HepG2 (cell line): ENCODE data around the gene COX4I2. TPM values are rescaled to one million over a fixed set of nuclear protein-coding genes. Genes with fewer than 3 reads are reported as not detected.

ENCODE experiments used
- HMGA1 ChIP-seq: sonication (generic); formaldehyde crosslinking; conservative IDR thresholded peaks from 2 replicates; pipeline ENCODE4 v1.4.0; 2020; ENCODE audit warnings: missing genetic modification reagents
- HOXA9 ChIP-seq: sonication (generic); formaldehyde crosslinking; IDR thresholded peaks from 2 replicates; pipeline ENCODE4 v1.8.1; 2022; ENCODE audit warnings: missing genetic modification reagents, mild to moderate bottlenecking, moderate library complexity, borderline replicate concordance
- MYC ChIP-seq: sonication (generic); formaldehyde crosslinking; IDR thresholded peaks from 2 replicates; pipeline ENCODE4 v1.9.0; 2021; ENCODE audit warnings: missing genetic modification reagents, borderline replicate concordance
- PATZ1 ChIP-seq: sonication (generic); formaldehyde crosslinking; IDR thresholded peaks from 2 replicates; pipeline ENCODE4 v1.4.0; 2020; ENCODE audit warnings: missing genetic modification reagents
- PRDM15 ChIP-seq: sonication (generic); formaldehyde crosslinking; IDR thresholded peaks from 2 replicates; pipeline ENCODE4 v1.4.0; 2020; ENCODE audit warnings: missing genetic modification reagents
- REL ChIP-seq: sonication (generic); formaldehyde crosslinking; conservative IDR thresholded peaks from 2 replicates; pipeline ENCODE4 v1.8.0; 2022; ENCODE audit warnings: mild to moderate bottlenecking, missing genetic modification reagents, moderate library complexity
- STAT5B ChIP-seq: sonication (generic); formaldehyde crosslinking; IDR thresholded peaks from 2 replicates; pipeline ENCODE4 v1.4.0; 2020; ENCODE audit warnings: missing genetic modification reagents
- TMF1 ChIP-seq: sonication (generic); formaldehyde crosslinking; IDR thresholded peaks from 2 replicates; pipeline ENCODE4 v1.8.1; 2022; ENCODE audit warnings: low read depth, missing genetic modification reagents
- ZFP41 ChIP-seq: sonication (generic); formaldehyde crosslinking; IDR thresholded peaks from 2 replicates; pipeline ENCODE4 v1.4.0; 2020; ENCODE audit warnings: mild to moderate bottlenecking, missing genetic modification reagents, borderline replicate concordance
- ZNF260 ChIP-seq: sonication (generic); formaldehyde crosslinking; IDR thresholded peaks from 2 replicates; pipeline ENCODE4 v1.4.0; 2020; ENCODE audit warnings: missing genetic modification reagents, low read depth, mild to moderate bottlenecking, borderline replicate concordance
- ZNF281 ChIP-seq: sonication (generic); formaldehyde crosslinking; IDR thresholded peaks from 2 replicates; pipeline ENCODE4 v1.4.0; 2020; ENCODE audit warnings: missing genetic modification reagents, borderline replicate concordance
- ZNF564 ChIP-seq: sonication (generic); formaldehyde crosslinking; IDR thresholded peaks from 2 replicates; pipeline ENCODE4 v1.8.1; 2023; ENCODE audit warnings: mild to moderate bottlenecking, missing genetic modification reagents
- ZNF761 ChIP-seq: sonication (generic); formaldehyde crosslinking; conservative IDR thresholded peaks from 2 replicates; pipeline ENCODE4 v1.4.0; 2020; ENCODE audit warnings: mild to moderate bottlenecking, missing genetic modification reagents
- ZNF800 ChIP-seq: sonication (generic); formaldehyde crosslinking; IDR thresholded peaks from 2 replicates; pipeline ENCODE4 v1.4.0; 2020; ENCODE audit warnings: missing genetic modification reagents
- ZNF839 ChIP-seq: sonication (generic); formaldehyde crosslinking; IDR thresholded peaks from 2 replicates; pipeline ENCODE4 v1.4.0; 2020; ENCODE audit warnings: missing genetic modification reagents, mild to moderate bottlenecking, borderline replicate concordance
- polyA plus RNA-seq, 8 experiments: library from polyadenylated mRNA; depleted of rRNA in 3 of 8; stranded (reverse) in 7 of 8; unstranded in 1 of 8; fragments of >200 nt; fragmentation: Illumina TruSeq in 4 of 8; extraction: Trizol in 4 of 8; gene quantifications; 2 replicates each; pipeline versions ENCODE4 v1.2.1 to v1.2.3, GENCODE V29; 2011 to 2016; ENCODE audit warnings: low read depth in 4 of 8, missing spikeins in 1 of 8, mixed read lengths in 1 of 8; ENCODE audit not compliant: insufficient read depth in 1 of 8
- total RNA-seq, 5 experiments: library from RNA; depleted of rRNA; stranded (reverse); fragments of >200 nt; fragmentation: Illumina TruSeq; extraction: Trizol; gene quantifications; 2 replicates each; pipeline ENCODE4 v1.2.3, GENCODE V29; 2016; ENCODE audit warnings: low read depth in 1 of 5

The COX4I2 gene
- total and polyA plus RNA-seq, 2 of the 13 experiments (the other 11 are each of a cell fraction or from before 2014, with no cell fraction given) = 1.1 TPM; not detected in 1

- TF ChIP-seq ZNF281 = peak; percentile 93
- TF ChIP-seq PRDM15 (CRISPR knock-in tag) = no peak
- TF ChIP-seq MYC = peak; percentile 63
- TF ChIP-seq HOXA9 (CRISPR knock-in tag) = peak; percentile 58; the same call in 1 of the 2 replicates
- no peak; the same call in 1 of the 2 replicates for TF ChIP-seq ZNF839 (CRISPR knock-in tag)
- TF ChIP-seq ZNF564 (CRISPR knock-in tag) = 0 out of 2 replicates have a peak, but pooled peaks have one; percentile 30
- no peak for TF ChIP-seq ZNF260 (CRISPR knock-in tag)
- no peak for TF ChIP-seq REL (CRISPR knock-in tag)
- no peak for TF ChIP-seq STAT5B (CRISPR knock-in tag)
- no peak for TF ChIP-seq ZNF800 (CRISPR knock-in tag)
- 0 out of 2 replicates have a peak, but pooled peaks have one; percentile 58 for TF ChIP-seq ZFP41
- no peak for TF ChIP-seq HMGA1
- TF ChIP-seq TMF1 (CRISPR knock-in tag) = no peak
- TF ChIP-seq ZNF761 (CRISPR knock-in tag) = peak; percentile 54; the same call in 1 of the 2 replicates
- TF ChIP-seq PATZ1 = peak; percentile 98
Measured at GRCh38 chr20:31594558-31595379, 42.9 kb upstream of the COX4I2 start (continued).
